SK-N-SH treated with all-trans-retinoic acid at 6 μM for 48 hours (cell line): ENCODE measurements around the gene KLK3.

Experiments used
- ATAC-seq: fragments of 200-7000 bp; cut with Tn5 transposase; 3 replicates; pipeline ENCODE4 v1.9.1; 2020; ENCODE audit warnings: mild to moderate bottlenecking, moderate library complexity
- BACH2 ChIP-seq: fragments of 250-450 bp; sonication (Bioruptor Pico); IDR thresholded peaks from 2 replicates; pipeline ENCODE4 v1.9.0; 2021; ENCODE audit warnings: mild to moderate bottlenecking, borderline replicate concordance
- CREB5 ChIP-seq: fragments of 250-450 bp; sonication (Bioruptor Pico); IDR thresholded peaks from 2 replicates; pipeline ENCODE4 v1.5.1; 2020; ENCODE audit warnings: low read depth, mild to moderate bottlenecking, moderate library complexity
- CSDC2 ChIP-seq: fragments of 250-450 bp; sonication (Bioruptor Pico); IDR thresholded peaks from 2 replicates; pipeline ENCODE4 v1.5.0; 2020; ENCODE audit warnings: mild to moderate bottlenecking, moderate library complexity
- CSRNP3 ChIP-seq: fragments of 250-450 bp; sonication (Bioruptor Pico); IDR thresholded peaks from 2 replicates; pipeline ENCODE4 v1.5.1; 2021; ENCODE audit warnings: mild to moderate bottlenecking, moderate library complexity
- ESRRG ChIP-seq: fragments of 250-450 bp; sonication (Bioruptor Pico); IDR thresholded peaks from 2 replicates; pipeline ENCODE4 v1.6.1; 2021; ENCODE audit warnings: mild to moderate bottlenecking
- GLIS3 ChIP-seq: fragments of 250-450 bp; sonication (Bioruptor Pico); IDR thresholded peaks from 2 replicates; pipeline ENCODE4 v1.5.0; 2020; ENCODE audit warnings: mild to moderate bottlenecking, moderate library complexity
- ISL1 ChIP-seq: fragments of 250-450 bp; sonication (Bioruptor Pico); IDR thresholded peaks from 2 replicates; pipeline ENCODE4 v2.1.2; 2022; ENCODE audit warnings: mild to moderate bottlenecking, moderate library complexity
- OSR1 ChIP-seq: fragments of 250-450 bp; sonication (Bioruptor Pico); IDR thresholded peaks from 2 replicates; pipeline ENCODE4 v1.8.0; 2022; ENCODE audit warnings: moderate library complexity, mild to moderate bottlenecking, inconsistent platforms
- PATZ1 ChIP-seq: fragments of 250-450 bp; sonication (Bioruptor Pico); IDR thresholded peaks from 2 replicates; pipeline ENCODE4 v1.8.0; 2020; ENCODE audit warnings: mild to moderate bottlenecking, moderate library complexity, borderline replicate concordance
- POU6F1 ChIP-seq: fragments of 250-450 bp; sonication (Bioruptor Pico); IDR thresholded peaks from 2 replicates; pipeline ENCODE4 v1.8.0; 2021; ENCODE audit warnings: low read depth, mild to moderate bottlenecking, moderate library complexity, borderline replicate concordance
- PPARA ChIP-seq: fragments of 250-450 bp; sonication (Bioruptor Pico); IDR thresholded peaks from 2 replicates; pipeline ENCODE4 v1.5.0; 2020; ENCODE audit warnings: mild to moderate bottlenecking, borderline replicate concordance
- RARB ChIP-seq: fragments of 250-450 bp; sonication (Bioruptor Pico); IDR thresholded peaks from 2 replicates; pipeline ENCODE4 v1.8.0; 2021; ENCODE audit warnings: mild to moderate bottlenecking, moderate library complexity
- SNAI2 ChIP-seq: fragments of 250-450 bp; sonication (Bioruptor Pico); IDR thresholded peaks from 2 replicates; pipeline ENCODE4 v1.5.0; 2020; ENCODE audit warnings: mild to moderate bottlenecking, moderate library complexity
- TCF4 ChIP-seq: fragments of 250-450 bp; sonication (Bioruptor Pico); IDR thresholded peaks from 2 replicates; pipeline ENCODE4 v1.8.0; 2021; ENCODE audit warnings: mild to moderate bottlenecking, moderate library complexity, borderline replicate concordance
- TOX ChIP-seq: fragments of 250-450 bp; sonication (Bioruptor Pico); IDR thresholded peaks from 2 replicates; pipeline ENCODE4 v1.8.0; 2021; ENCODE audit warnings: mild to moderate bottlenecking, moderate library complexity, borderline replicate concordance
- TSHZ2 ChIP-seq: fragments of 250-450 bp; sonication (Bioruptor Pico); IDR thresholded peaks from 2 replicates; pipeline ENCODE4 v1.5.0; 2020; ENCODE audit warnings: mild to moderate bottlenecking, moderate library complexity
- ZC3H10 ChIP-seq: fragments of 250-450 bp; sonication (Bioruptor Pico); IDR thresholded peaks from 2 replicates; pipeline ENCODE4 v1.5.1; 2021; ENCODE audit warnings: mild to moderate bottlenecking, moderate library complexity
- ZFP3 ChIP-seq: fragments of 250-450 bp; sonication (Bioruptor Pico); IDR thresholded peaks from 2 replicates; pipeline ENCODE4 v1.5.0; 2020; ENCODE audit warnings: mild to moderate bottlenecking, moderate library complexity
- ZFP30 ChIP-seq: fragments of 450-650 bp; formaldehyde crosslinking; IDR thresholded peaks from 2 replicates; pipeline ENCODE4 v1.5.0; 2022; ENCODE audit warnings: mild to moderate bottlenecking, moderate library complexity
- ZNF565 ChIP-seq: fragments of 450-650 bp; formaldehyde crosslinking; conservative IDR thresholded peaks from 2 replicates; pipeline ENCODE4 v1.5.0; 2020; ENCODE audit warnings: low read depth, mild to moderate bottlenecking, moderate library complexity
- ZNF70 ChIP-seq: fragments of 450-650 bp; formaldehyde crosslinking; IDR thresholded peaks from 2 replicates; pipeline ENCODE4 v1.5.0; 2020; ENCODE audit warnings: mild to moderate bottlenecking, moderate library complexity
- ZNF8 ChIP-seq: fragments of 450-650 bp; formaldehyde crosslinking; IDR thresholded peaks from 2 replicates; pipeline ENCODE4 v1.5.0; 2020; ENCODE audit warnings: mild to moderate bottlenecking, moderate library complexity

The KLK3 gene

GRCh38 chr19:50890422-50891252 is 35.9 kb downstream of the KLK3 start:
- no peak for ATAC-seq
- TF ChIP-seq CSDC2 (no peak), ZNF565 (no peak), TCF4 (no peak), SNAI2 (CRISPR knock-in tag) (no peak), GLIS3 (CRISPR knock-in tag) (no peak), PATZ1 (no peak), ZFP3 (CRISPR knock-in tag) (no peak), TSHZ2 (CRISPR knock-in tag) (no peak), PPARA (no peak), ZFP30 (CRISPR knock-in tag) (no peak), CSRNP3 (CRISPR knock-in tag) (no peak), CREB5 (CRISPR knock-in tag) (no peak), ESRRG (no peak), ISL1 (no peak), TOX (no peak), ZNF8 (CRISPR knock-in tag) (no peak)

- TF ChIP-seq SNAI2 (CRISPR knock-in tag) (no peak), CREB5 (CRISPR knock-in tag) (no peak), CSDC2 (no peak), ZNF70 (no peak), RARB (CRISPR knock-in tag) (no peak), GLIS3 (CRISPR knock-in tag) (no peak)
- TF ChIP-seq, all 23 proteins: peak for 0
- no peak for ATAC-seq
Measured at GRCh38 chr19:50891253-50891625, 36.5 kb downstream of the KLK3 start.

GRCh38 chr19:50893047-50893736 is 38.5 kb downstream of the KLK3 start:
- TF ChIP-seq POU6F1 (CRISPR knock-in tag) = no peak
- no peak for TF ChIP-seq PPARA
- no peak for TF ChIP-seq ZC3H10 (CRISPR knock-in tag)
- TF ChIP-seq OSR1 (CRISPR knock-in tag) = no peak
- TF ChIP-seq ZNF565 = no peak
- no peak for TF ChIP-seq BACH2 (CRISPR knock-in tag)
- peak; percentile 49; the same call in 1 of the 3 replicates for ATAC-seq
